ENCODE data around the gene MISP. TPM values are rescaled to one million over a fixed set of nuclear protein-coding genes. Genes with fewer than 3 reads are reported as not detected.

The MISP gene
- total and polyA plus RNA-seq, 2 of the 13 experiments (the other 11 are each of a cell fraction or from before 2014, with no cell fraction given), result 0.67 to 1.3 TPM

- TF ChIP-seq, protein P1, sequence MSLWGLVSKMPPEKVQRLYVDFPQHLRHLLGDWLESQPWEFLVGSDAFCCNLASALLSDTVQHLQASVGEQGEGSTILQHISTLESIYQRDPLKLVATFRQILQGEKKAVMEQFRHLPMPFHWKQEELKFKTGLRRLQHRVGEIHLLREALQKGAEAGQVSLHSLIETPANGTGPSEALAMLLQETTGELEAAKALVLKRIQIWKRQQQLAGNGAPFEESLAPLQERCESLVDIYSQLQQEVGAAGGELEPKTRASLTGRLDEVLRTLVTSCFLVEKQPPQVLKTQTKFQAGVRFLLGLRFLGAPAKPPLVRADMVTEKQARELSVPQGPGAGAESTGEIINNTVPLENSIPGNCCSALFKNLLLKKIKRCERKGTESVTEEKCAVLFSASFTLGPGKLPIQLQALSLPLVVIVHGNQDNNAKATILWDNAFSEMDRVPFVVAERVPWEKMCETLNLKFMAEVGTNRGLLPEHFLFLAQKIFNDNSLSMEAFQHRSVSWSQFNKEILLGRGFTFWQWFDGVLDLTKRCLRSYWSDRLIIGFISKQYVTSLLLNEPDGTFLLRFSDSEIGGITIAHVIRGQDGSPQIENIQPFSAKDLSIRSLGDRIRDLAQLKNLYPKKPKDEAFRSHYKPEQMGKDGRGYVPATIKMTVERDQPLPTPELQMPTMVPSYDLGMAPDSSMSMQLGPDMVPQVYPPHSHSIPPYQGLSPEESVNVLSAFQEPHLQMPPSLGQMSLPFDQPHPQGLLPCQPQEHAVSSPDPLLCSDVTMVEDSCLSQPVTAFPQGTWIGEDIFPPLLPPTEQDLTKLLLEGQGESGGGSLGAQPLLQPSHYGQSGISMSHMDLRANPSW (CRISPR knock-in tag; IDR thresholded peaks at IDR 0.05; ENCODE audit: borderline replicate concordance), result peak; percentile 21; the same call in 1 of the 2 replicates
- TF ChIP-seq, protein P2, sequence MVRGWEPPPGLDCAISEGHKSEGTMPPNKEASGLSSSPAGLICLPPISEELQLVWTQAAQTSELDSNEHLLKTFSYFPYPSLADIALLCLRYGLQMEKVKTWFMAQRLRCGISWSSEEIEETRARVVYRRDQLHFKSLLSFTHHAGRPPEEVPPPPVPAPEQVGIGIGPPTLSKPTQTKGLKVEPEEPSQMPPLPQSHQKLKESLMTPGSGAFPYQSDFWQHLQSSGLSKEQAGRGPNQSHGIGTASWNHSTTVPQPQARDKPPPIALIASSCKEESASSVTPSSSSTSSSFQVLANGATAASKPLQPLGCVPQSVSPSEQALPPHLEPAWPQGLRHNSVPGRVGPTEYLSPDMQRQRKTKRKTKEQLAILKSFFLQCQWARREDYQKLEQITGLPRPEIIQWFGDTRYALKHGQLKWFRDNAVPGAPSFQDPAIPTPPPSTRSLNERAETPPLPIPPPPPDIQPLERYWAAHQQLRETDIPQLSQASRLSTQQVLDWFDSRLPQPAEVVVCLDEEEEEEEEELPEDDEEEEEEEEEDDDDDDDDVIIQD (CRISPR knock-in tag; IDR thresholded peaks at IDR 0.05; ENCODE audit: low read depth), result peak; percentile 53; the same call in 1 of the 2 replicates
- TF ChIP-seq ZFP62 (CRISPR knock-in tag; IDR thresholded peaks at IDR 0.05), result no peak
- TF ChIP-seq, protein P3, sequence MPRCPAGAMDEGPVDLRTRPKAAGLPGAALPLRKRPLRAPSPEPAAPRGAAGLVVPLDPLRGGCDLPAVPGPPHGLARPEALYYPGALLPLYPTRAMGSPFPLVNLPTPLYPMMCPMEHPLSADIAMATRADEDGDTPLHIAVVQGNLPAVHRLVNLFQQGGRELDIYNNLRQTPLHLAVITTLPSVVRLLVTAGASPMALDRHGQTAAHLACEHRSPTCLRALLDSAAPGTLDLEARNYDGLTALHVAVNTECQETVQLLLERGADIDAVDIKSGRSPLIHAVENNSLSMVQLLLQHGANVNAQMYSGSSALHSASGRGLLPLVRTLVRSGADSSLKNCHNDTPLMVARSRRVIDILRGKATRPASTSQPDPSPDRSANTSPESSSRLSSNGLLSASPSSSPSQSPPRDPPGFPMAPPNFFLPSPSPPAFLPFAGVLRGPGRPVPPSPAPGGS (CRISPR knock-in tag; IDR thresholded peaks at IDR 0.05), result 0 out of 2 replicates have a peak, but pooled peaks have one; percentile 45
- no peak for TF ChIP-seq RARA (CRISPR knock-in tag; IDR thresholded peaks at IDR 0.05)
- no peak for TF ChIP-seq ZNF674 (CRISPR knock-in tag; IDR thresholded peaks at IDR 0.05; ENCODE audit: low read depth)
- TF ChIP-seq ISL2 (CRISPR knock-in tag; IDR thresholded peaks at IDR 0.05), result peak; percentile 20; the same call in 1 of the 2 replicates
- peak; percentile 31; the same call in 1 of the 2 replicates for TF ChIP-seq ZNF567 (CRISPR knock-in tag; IDR thresholded peaks at IDR 0.05; ENCODE audit: borderline replicate concordance)
- peak; percentile 44; the same call in 1 of the 2 replicates for TF ChIP-seq SAFB2 (CRISPR knock-in tag; IDR thresholded peaks at IDR 0.05; ENCODE audit: borderline replicate concordance, low read depth)
- TF ChIP-seq PHF21A (CRISPR knock-in tag; IDR thresholded peaks at IDR 0.05), result 0 out of 2 replicates have a peak, but pooled peaks have one; percentile 69
- TF ChIP-seq ZNF598 (CRISPR knock-in tag; IDR thresholded peaks at IDR 0.05; ENCODE audit: borderline replicate concordance), result 0 out of 2 replicates have a peak, but pooled peaks have one; percentile 39
- TF ChIP-seq ZNF605 (CRISPR knock-in tag; IDR thresholded peaks at IDR 0.05), result peak; percentile 12; the same call in 1 of the 2 replicates
- TF ChIP-seq, protein P4, sequence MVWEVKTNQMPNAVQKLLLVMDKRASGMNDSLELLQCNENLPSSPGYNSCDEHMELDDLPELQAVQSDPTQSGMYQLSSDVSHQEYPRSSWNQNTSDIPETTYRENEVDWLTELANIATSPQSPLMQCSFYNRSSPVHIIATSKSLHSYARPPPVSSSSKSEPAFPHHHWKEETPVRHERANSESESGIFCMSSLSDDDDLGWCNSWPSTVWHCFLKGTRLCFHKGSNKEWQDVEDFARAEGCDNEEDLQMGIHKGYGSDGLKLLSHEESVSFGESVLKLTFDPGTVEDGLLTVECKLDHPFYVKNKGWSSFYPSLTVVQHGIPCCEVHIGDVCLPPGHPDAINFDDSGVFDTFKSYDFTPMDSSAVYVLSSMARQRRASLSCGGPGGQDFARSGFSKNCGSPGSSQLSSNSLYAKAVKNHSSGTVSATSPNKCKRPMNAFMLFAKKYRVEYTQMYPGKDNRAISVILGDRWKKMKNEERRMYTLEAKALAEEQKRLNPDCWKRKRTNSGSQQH (CRISPR knock-in tag; IDR thresholded peaks at IDR 0.05; ENCODE audit: low read depth), result peak; percentile 76
- TF ChIP-seq ZSCAN29 (CRISPR knock-in tag; conservative IDR thresholded peaks at IDR 0.05), result 0 out of 2 replicates have a peak, but pooled peaks have one; percentile 1
- TF ChIP-seq JDP2 (CRISPR knock-in tag; IDR thresholded peaks at IDR 0.05; ENCODE audit: borderline replicate concordance), result no peak
- no peak for TF ChIP-seq ZNF775 (CRISPR knock-in tag; IDR thresholded peaks at IDR 0.05; ENCODE audit: borderline replicate concordance)
- TF ChIP-seq, protein P5, sequence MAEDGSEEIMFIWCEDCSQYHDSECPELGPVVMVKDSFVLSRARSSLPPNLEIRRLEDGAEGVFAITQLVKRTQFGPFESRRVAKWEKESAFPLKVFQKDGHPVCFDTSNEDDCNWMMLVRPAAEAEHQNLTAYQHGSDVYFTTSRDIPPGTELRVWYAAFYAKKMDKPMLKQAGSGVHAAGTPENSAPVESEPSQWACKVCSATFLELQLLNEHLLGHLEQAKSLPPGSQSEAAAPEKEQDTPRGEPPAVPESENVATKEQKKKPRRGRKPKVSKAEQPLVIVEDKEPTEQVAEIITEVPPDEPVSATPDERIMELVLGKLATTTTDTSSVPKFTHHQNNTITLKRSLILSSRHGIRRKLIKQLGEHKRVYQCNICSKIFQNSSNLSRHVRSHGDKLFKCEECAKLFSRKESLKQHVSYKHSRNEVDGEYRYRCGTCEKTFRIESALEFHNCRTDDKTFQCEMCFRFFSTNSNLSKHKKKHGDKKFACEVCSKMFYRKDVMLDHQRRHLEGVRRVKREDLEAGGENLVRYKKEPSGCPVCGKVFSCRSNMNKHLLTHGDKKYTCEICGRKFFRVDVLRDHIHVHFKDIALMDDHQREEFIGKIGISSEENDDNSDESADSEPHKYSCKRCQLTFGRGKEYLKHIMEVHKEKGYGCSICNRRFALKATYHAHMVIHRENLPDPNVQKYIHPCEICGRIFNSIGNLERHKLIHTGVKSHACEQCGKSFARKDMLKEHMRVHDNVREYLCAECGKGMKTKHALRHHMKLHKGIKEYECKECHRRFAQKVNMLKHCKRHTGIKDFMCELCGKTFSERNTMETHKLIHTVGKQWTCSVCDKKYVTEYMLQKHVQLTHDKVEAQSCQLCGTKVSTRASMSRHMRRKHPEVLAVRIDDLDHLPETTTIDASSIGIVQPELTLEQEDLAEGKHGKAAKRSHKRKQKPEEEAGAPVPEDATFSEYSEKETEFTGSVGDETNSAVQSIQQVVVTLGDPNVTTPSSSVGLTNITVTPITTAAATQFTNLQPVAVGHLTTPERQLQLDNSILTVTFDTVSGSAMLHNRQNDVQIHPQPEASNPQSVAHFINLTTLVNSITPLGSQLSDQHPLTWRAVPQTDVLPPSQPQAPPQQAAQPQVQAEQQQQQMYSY (CRISPR knock-in tag; IDR thresholded peaks at IDR 0.05), result no peak
Observed at GRCh38 chr19:788983-789700, 38.2 kb downstream of the MISP start (continued).

Measured in HepG2 (cell line).